Measurements from ENCODE around the gene TGIF2.
A peak's percentile ranks its signal among the peaks of the same experiment; 100 is the strongest.

Gene TGIF2

GRCh38 chr20:36532388-36532787 is 41.0 kb upstream of the TGIF2 start:
- H3K9me3 ChIP-seq (ENCODE audit: insufficient read depth, low read length), result no peaks in the 10 kb centered on the region
- H3K36me3 ChIP-seq (ENCODE audit: insufficient read depth, insufficient read length, low read length), result peaks cover 17% of the 10 kb centered on the region
- TF ChIP-seq SUZ12 (IDR thresholded peaks at IDR 0.05; ENCODE audit: extremely low read depth, insufficient read depth, insufficient read length) (no peak), ZNF274 (IDR thresholded peaks at IDR 0.05; ENCODE audit: low read depth, low read length) (no peak), YY1 (IDR thresholded peaks at IDR 0.05; ENCODE audit: insufficient read depth, insufficient read length) (no peak)
- H3K9ac ChIP-seq (ENCODE audit: insufficient read length, low read depth), result no peak overlapping the region
- H3K4me1 ChIP-seq (ENCODE audit: insufficient read depth, insufficient read length), result peaks cover 2% of the 10 kb centered on the region
- H3K4me3 ChIP-seq (ENCODE audit: insufficient read length, low read depth), result no peak overlapping the region
- DNase-seq (ENCODE audit: low read depth, low spot score), result no peak
- no peaks in the 10 kb centered on the region for H3K27me3 ChIP-seq (ENCODE audit: insufficient read depth, insufficient read length)

GRCh38 chr20:36532822-36533221 is 40.6 kb upstream of the TGIF2 start:
- no peak for TF ChIP-seq ZNF274 (IDR thresholded peaks at IDR 0.05; ENCODE audit: low read depth, low read length)
- TF ChIP-seq YY1 (IDR thresholded peaks at IDR 0.05; ENCODE audit: insufficient read depth, insufficient read length), result no peak
- no peak for TF ChIP-seq SUZ12 (IDR thresholded peaks at IDR 0.05; ENCODE audit: extremely low read depth, insufficient read depth, insufficient read length)
- H3K4me3 ChIP-seq (ENCODE audit: insufficient read length, low read depth), result no peak overlapping the region
- no peaks in the 10 kb centered on the region for H3K9me3 ChIP-seq (ENCODE audit: insufficient read depth, low read length)
- no peak overlapping the region for H3K9ac ChIP-seq (ENCODE audit: insufficient read length, low read depth)
- H3K27me3 ChIP-seq (ENCODE audit: insufficient read depth, insufficient read length), result no peaks in the 10 kb centered on the region
- no peak for DNase-seq (ENCODE audit: low read depth, low spot score)
- H3K4me1 ChIP-seq (ENCODE audit: insufficient read depth, insufficient read length), result peaks cover 2% of the 10 kb centered on the region
- H3K36me3 ChIP-seq (ENCODE audit: insufficient read depth, insufficient read length, low read length), result peaks cover 12% of the 10 kb centered on the region

GRCh38 chr20:36538026-36538722 is 35.2 kb upstream of the TGIF2 start:
- no peak for DNase-seq (ENCODE audit: low read depth, low spot score)
- Histone ChIP-seq H3K27me3 (ENCODE audit: insufficient read depth, insufficient read length) (peaks cover 5% of the 10 kb centered on the region), H3K36me3 (ENCODE audit: insufficient read depth, insufficient read length, low read length) (peaks cover 11% of the 10 kb centered on the region), H3K4me3 (ENCODE audit: insufficient read length, low read depth) (no peak overlapping the region), H3K4me1 (ENCODE audit: insufficient read depth, insufficient read length) (peaks cover 15% of the 10 kb centered on the region), H3K9me3 (ENCODE audit: insufficient read depth, low read length) (no peaks in the 10 kb centered on the region), H3K9ac (ENCODE audit: insufficient read length, low read depth) (no peak overlapping the region)
- TF ChIP-seq ZNF274 (IDR thresholded peaks at IDR 0.05; ENCODE audit: low read depth, low read length), result no peak
- no peak for TF ChIP-seq YY1 (IDR thresholded peaks at IDR 0.05; ENCODE audit: insufficient read depth, insufficient read length)
- TF ChIP-seq SUZ12 (IDR thresholded peaks at IDR 0.05; ENCODE audit: extremely low read depth, insufficient read depth, insufficient read length), result no peak

GRCh38 chr20:36540551-36541211 is 32.7 kb upstream of the TGIF2 start:
- no peak for DNase-seq (ENCODE audit: low read depth, low spot score)
- no peak for TF ChIP-seq YY1 (IDR thresholded peaks at IDR 0.05; ENCODE audit: insufficient read depth, insufficient read length)
- TF ChIP-seq SUZ12 (IDR thresholded peaks at IDR 0.05; ENCODE audit: extremely low read depth, insufficient read depth, insufficient read length), result no peak
- TF ChIP-seq ZNF274 (IDR thresholded peaks at IDR 0.05; ENCODE audit: low read depth, low read length), result no peak
- Histone ChIP-seq H3K36me3 (ENCODE audit: insufficient read depth, insufficient read length, low read length) (peaks cover 34% of the 10 kb centered on the region), H3K9ac (ENCODE audit: insufficient read length, low read depth) (peak overlapping the region; percentile 85), H3K4me3 (ENCODE audit: insufficient read length, low read depth) (peak overlapping the region; percentile 47), H3K4me1 (ENCODE audit: insufficient read depth, insufficient read length) (peaks cover 28% of the 10 kb centered on the region), H3K9me3 (ENCODE audit: insufficient read depth, low read length) (no peaks in the 10 kb centered on the region), H3K27me3 (ENCODE audit: insufficient read depth, insufficient read length) (peaks cover 5% of the 10 kb centered on the region)

GRCh38 chr20:36541227-36541767 is 32.1 kb upstream of the TGIF2 start, which contains the start of gene MYL9:
MYL9 (plus strand) TSS chr20:36541519; CDS start chr20:36544885, 3,366 bp downstream.
- H3K27me3 ChIP-seq (ENCODE audit: insufficient read depth, insufficient read length), result peaks cover 5% of the 10 kb centered on the region
- peak; percentile 39 for DNase-seq (ENCODE audit: low read depth, low spot score)
- TF ChIP-seq SUZ12 (IDR thresholded peaks at IDR 0.05; ENCODE audit: extremely low read depth, insufficient read depth, insufficient read length), result no peak
- no peak for TF ChIP-seq ZNF274 (IDR thresholded peaks at IDR 0.05; ENCODE audit: low read depth, low read length)
- TF ChIP-seq YY1 (IDR thresholded peaks at IDR 0.05; ENCODE audit: insufficient read depth, insufficient read length), result no peak
- peaks cover 40% of the 10 kb centered on the region for H3K36me3 ChIP-seq (ENCODE audit: insufficient read depth, insufficient read length, low read length)
- H3K4me1 ChIP-seq (ENCODE audit: insufficient read depth, insufficient read length), result peaks cover 33% of the 10 kb centered on the region
- peak within 1 kb of the TSS; percentile 86 for H3K4me3 ChIP-seq (ENCODE audit: insufficient read length, low read depth)
- peak within 1 kb of the TSS; percentile 94 for H3K9ac ChIP-seq (ENCODE audit: insufficient read length, low read depth)
- H3K9me3 ChIP-seq (ENCODE audit: insufficient read depth, low read length), result no peaks in the 10 kb centered on the region

DNA sequence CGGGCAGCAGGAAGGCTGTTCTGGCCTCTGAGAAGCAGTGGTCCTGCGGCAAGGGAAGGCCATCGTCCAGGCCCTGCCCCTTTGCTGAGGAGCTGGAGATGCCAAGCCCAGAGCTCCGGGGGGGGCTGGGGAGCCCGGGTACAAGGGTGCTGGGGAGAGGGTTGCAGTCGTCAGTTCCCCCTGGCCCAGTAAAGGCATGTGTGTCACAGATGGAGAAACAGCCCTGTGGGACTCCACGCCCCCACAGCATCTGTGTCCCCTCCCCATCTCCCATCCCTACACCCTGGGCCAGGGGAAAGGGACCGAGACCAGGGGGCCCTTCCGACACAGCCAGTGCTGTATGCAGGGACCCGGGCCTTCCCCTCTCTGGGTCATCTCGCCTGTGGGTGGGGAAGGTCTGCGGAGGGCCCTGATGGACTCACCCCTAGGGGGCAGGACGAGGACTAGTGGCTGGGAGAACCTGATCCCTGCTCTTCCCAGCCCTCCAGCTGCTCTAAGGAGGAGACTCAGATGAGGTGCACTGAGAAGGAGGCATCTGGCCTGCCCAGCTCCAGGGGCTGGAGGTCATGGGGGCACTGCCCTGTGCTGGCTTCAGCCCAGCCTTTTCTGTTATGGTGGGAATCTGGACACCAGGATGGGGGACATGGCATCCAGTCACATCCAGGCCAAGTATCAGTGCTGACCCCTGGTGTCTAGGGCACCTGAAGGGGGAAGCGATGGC is 31.5 kb upstream of the TGIF2 start:
- TF ChIP-seq YY1 (IDR thresholded peaks at IDR 0.05; ENCODE audit: insufficient read depth, insufficient read length) (no peak), SUZ12 (IDR thresholded peaks at IDR 0.05; ENCODE audit: extremely low read depth, insufficient read depth, insufficient read length) (no peak), ZNF274 (IDR thresholded peaks at IDR 0.05; ENCODE audit: low read depth, low read length) (no peak)
- H3K9ac ChIP-seq (ENCODE audit: insufficient read length, low read depth), result peak overlapping the region; percentile 94
- H3K4me1 ChIP-seq (ENCODE audit: insufficient read depth, insufficient read length), result peaks cover 33% of the 10 kb centered on the region
- H3K36me3 ChIP-seq (ENCODE audit: insufficient read depth, insufficient read length, low read length), result peaks cover 45% of the 10 kb centered on the region
- peak; percentile 54 for DNase-seq (ENCODE audit: low read depth, low spot score)
- peaks cover 5% of the 10 kb centered on the region for H3K27me3 ChIP-seq (ENCODE audit: insufficient read depth, insufficient read length)
- no peaks in the 10 kb centered on the region for H3K9me3 ChIP-seq (ENCODE audit: insufficient read depth, low read length)
- peak overlapping the region; percentile 86 for H3K4me3 ChIP-seq (ENCODE audit: insufficient read length, low read depth)

Data from NT2/D1 (cell line).